ENCODE results near the gene MTHFD1. TPM values are rescaled to one million over a fixed set of nuclear protein-coding genes. Genes with fewer than 3 reads are reported as not detected.

Gene MTHFD1
- total RNA-seq, 2 donors from 2014 or later: 103 to 116 TPM

DNA sequence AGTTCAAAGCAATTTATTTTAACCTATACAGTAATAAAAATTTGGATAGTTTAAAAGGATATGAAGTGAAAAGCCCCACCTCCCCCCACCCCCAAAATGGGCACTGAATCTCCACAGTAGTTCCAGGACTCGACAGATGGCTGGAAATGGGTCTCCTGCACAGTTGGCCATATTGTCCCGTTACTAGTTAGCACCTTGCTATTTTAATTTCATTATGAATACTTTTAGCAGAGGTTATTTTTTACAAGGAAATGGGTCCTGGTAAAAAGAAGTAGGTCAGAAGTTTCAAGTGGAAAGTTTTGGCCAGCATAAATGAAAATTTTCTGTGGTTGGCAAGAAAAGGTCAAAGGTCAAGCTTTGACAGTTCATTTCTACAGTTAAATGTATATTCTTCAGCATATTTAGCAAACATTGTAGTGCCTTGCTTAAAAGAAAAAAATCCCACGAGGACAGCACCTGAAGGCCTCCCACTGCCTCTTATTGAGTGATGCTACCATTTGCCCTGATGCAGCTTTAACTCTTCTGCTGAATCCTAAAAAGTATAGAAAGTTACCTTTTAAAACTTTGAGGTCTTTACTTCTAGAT is 28.3 kb downstream of the MTHFD1 start:
- Histone ChIP-seq H3K4me1 (ENCODE audit: control insufficient read depth, insufficient read depth, low read length) (no peaks in the 10 kb centered on the region), H3K9ac (ENCODE audit: extremely low read depth, low read length, poor library complexity, severe bottlenecking) (no peak overlapping the region), H3K36me3 (ENCODE audit: control insufficient read depth, insufficient read depth, low read length) (peaks cover 57% of the 10 kb centered on the region), H3K4me3 (ENCODE audit: low read length) (no peak overlapping the region), H3K9me3 (ENCODE audit: control insufficient read depth, low read length) (no peaks in the 10 kb centered on the region), H3K27me3 (ENCODE audit: control insufficient read depth, insufficient read depth, low read length, poor library complexity, severe bottlenecking) (no peaks in the 10 kb centered on the region), H3K27ac (ENCODE audit: low read depth, low read length) (no peak overlapping the region)
- H3K36me3 Mint-ChIP-seq (ENCODE audit: low read depth): peaks cover 75% of the 10 kb centered on the region
- no peaks in the 10 kb centered on the region for H3K27me3 Mint-ChIP-seq (ENCODE audit: insufficient read depth)
- no peaks in the 10 kb centered on the region for H3K4me1 Mint-ChIP-seq
- DNase-seq: no peak
- WGBS, 2 experiments (ENCODE audit: insufficient coverage in 1 of 2, insufficient read length in 1 of 2): 81 to 100% methylated on average over 1 to 3 of the region's 3 CpGs
- H3K9me3 Mint-ChIP-seq: no peaks in the 10 kb centered on the region
- no peak overlapping the region for H3K27ac Mint-ChIP-seq
- TF ChIP-seq, protein P1, sequence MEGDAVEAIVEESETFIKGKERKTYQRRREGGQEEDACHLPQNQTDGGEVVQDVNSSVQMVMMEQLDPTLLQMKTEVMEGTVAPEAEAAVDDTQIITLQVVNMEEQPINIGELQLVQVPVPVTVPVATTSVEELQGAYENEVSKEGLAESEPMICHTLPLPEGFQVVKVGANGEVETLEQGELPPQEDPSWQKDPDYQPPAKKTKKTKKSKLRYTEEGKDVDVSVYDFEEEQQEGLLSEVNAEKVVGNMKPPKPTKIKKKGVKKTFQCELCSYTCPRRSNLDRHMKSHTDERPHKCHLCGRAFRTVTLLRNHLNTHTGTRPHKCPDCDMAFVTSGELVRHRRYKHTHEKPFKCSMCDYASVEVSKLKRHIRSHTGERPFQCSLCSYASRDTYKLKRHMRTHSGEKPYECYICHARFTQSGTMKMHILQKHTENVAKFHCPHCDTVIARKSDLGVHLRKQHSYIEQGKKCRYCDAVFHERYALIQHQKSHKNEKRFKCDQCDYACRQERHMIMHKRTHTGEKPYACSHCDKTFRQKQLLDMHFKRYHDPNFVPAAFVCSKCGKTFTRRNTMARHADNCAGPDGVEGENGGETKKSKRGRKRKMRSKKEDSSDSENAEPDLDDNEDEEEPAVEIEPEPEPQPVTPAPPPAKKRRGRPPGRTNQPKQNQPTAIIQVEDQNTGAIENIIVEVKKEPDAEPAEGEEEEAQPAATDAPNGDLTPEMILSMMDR (conservative IDR thresholded peaks at IDR 0.05): no peak
- H3K4me3 Mint-ChIP-seq: no peak overlapping the region

GRCh38 chr14:64417055-64417770 is 29.1 kb downstream of the MTHFD1 start:
- no peak overlapping the region for H3K4me3 ChIP-seq (ENCODE audit: low read length)
- no peaks in the 10 kb centered on the region for H3K9me3 Mint-ChIP-seq
- no peak overlapping the region for H3K4me3 Mint-ChIP-seq
- H3K36me3 Mint-ChIP-seq (ENCODE audit: low read depth): peaks cover 74% of the 10 kb centered on the region
- H3K9ac ChIP-seq (ENCODE audit: extremely low read depth, low read length, poor library complexity, severe bottlenecking): no peak overlapping the region
- WGBS, 2 experiments (ENCODE audit: insufficient coverage in 1 of 2, insufficient read length in 1 of 2): 94 to 100% methylated on average over 2 to 5 of the region's 5 CpGs
- H3K36me3 ChIP-seq (ENCODE audit: control insufficient read depth, insufficient read depth, low read length): peaks cover 59% of the 10 kb centered on the region
- no peak overlapping the region for H3K27ac Mint-ChIP-seq
- no peak for DNase-seq
- no peaks in the 10 kb centered on the region for H3K27me3 Mint-ChIP-seq (ENCODE audit: insufficient read depth)
- H3K27ac ChIP-seq (ENCODE audit: low read depth, low read length): no peak overlapping the region
- TF ChIP-seq, protein P1 (conservative IDR thresholded peaks at IDR 0.05): no peak
- no peaks in the 10 kb centered on the region for H3K4me1 Mint-ChIP-seq
- no peaks in the 10 kb centered on the region for H3K4me1 ChIP-seq (ENCODE audit: control insufficient read depth, insufficient read depth, low read length)
- no peaks in the 10 kb centered on the region for H3K27me3 ChIP-seq (ENCODE audit: control insufficient read depth, insufficient read depth, low read length, poor library complexity, severe bottlenecking)
- H3K9me3 ChIP-seq (ENCODE audit: control insufficient read depth, low read length): no peaks in the 10 kb centered on the region

GRCh38 chr14:64417771-64418125 is 29.6 kb downstream of the MTHFD1 start:
- Mint-ChIP-seq H3K36me3 (ENCODE audit: low read depth) (peaks cover 76% of the 10 kb centered on the region), H3K9me3 (no peaks in the 10 kb centered on the region), H3K4me1 (no peaks in the 10 kb centered on the region), H3K27me3 (ENCODE audit: insufficient read depth) (no peaks in the 10 kb centered on the region), H3K27ac (no peak overlapping the region), H3K4me3 (no peak overlapping the region)
- peaks cover 61% of the 10 kb centered on the region for H3K36me3 ChIP-seq (ENCODE audit: control insufficient read depth, insufficient read depth, low read length)
- H3K4me3 ChIP-seq (ENCODE audit: low read length): no peak overlapping the region
- TF ChIP-seq, protein P1 (conservative IDR thresholded peaks at IDR 0.05): no peak
- 93 to 100% methylated on average over 4 to 6 of the region's 7 CpGs for WGBS, 2 experiments (ENCODE audit: insufficient coverage in 1 of 2, insufficient read length in 1 of 2)
- H3K4me1 ChIP-seq (ENCODE audit: control insufficient read depth, insufficient read depth, low read length): no peaks in the 10 kb centered on the region
- no peaks in the 10 kb centered on the region for H3K9me3 ChIP-seq (ENCODE audit: control insufficient read depth, low read length)
- H3K27me3 ChIP-seq (ENCODE audit: control insufficient read depth, insufficient read depth, low read length, poor library complexity, severe bottlenecking): no peaks in the 10 kb centered on the region
- no peak for DNase-seq
- H3K9ac ChIP-seq (ENCODE audit: extremely low read depth, low read length, poor library complexity, severe bottlenecking): no peak overlapping the region
- H3K27ac ChIP-seq (ENCODE audit: low read depth, low read length): no peak overlapping the region
